Measurements from ENCODE around the gene SCARF1. TPM values are rescaled to one million over a fixed set of nuclear protein-coding genes. Genes with fewer than 3 reads are reported as not detected.

Gene SCARF1
- total RNA-seq, 1 donor from 2014 or later = 0.55 TPM

DNA sequence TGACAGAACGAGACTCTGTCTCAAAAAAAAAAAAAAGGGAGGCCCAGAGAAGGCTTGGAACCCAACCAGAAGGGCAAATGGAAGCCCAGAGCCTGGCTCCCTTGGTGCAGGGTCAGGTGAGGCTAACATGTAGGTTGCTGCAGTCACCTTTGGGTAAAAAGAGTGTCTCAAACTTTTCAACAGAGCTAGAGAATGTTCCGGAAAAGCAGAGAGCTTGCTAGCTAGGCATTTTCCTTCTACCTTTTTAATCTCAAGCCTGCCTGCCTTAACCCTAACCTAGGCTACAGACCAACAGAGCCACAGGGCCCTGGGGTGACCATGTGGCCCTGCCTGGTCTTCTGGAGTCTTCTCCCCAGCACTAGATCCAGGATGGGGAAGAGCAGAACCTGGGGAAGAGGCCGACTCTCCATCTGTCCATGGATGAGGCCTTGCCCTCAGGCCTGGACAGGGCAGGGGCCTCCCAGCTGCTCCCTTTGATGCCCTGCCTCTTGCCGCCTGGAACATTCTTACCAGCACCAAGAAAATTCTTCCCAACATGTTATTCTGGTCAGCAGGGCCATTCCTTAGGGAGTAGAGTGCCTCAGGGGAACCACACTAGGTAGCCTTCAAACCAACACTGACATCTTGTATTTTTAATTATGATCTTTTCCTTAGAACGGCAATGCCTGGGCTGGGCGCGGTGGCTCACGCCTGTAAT, 47.0 kb downstream of the SCARF1 start:
- no peak for DNase-seq (ENCODE audit: low read depth)

DNA sequence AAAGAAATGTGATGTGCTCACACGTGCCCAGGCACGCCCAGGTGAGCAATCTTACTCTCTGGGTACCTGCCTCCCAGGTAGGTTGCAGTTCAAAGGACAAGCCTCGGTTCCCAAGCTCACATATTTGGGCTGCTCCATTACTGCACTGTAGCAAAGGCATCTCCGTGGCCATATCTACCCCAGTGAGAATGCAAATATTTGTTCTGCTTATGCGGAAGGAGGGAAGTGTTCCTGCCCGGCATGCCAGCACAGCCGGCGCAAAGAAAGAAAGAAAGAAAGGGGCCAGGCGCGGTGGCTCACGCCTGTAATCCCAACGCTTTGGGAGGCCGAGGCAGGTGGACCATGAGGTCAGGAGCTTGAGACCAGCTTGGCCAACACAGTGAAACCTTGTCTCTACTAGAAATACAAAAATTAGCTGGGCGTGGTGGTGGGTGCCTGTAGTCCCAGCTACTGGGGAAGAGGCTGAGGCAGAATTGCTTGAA, 47.6 kb downstream of the SCARF1 start:
- no peak for DNase-seq (ENCODE audit: low read depth)

DNA sequence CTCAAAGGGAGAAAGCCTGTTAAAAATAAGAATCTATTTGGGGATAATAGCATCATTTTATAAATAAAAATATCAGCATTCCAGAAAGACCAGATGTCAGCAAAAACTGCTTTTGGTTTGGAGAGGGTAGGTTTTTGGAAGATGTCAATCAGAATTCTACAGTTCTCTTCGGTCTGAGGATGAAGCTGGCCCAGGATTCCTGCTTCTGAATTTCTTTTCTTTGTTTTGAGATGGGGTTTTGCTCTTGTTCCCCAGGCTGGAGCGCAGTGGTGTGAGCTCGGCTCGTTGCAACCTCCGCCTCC, 52.0 kb downstream of the SCARF1 start:
- DNase-seq (ENCODE audit: low read depth) = no peak

DNA sequence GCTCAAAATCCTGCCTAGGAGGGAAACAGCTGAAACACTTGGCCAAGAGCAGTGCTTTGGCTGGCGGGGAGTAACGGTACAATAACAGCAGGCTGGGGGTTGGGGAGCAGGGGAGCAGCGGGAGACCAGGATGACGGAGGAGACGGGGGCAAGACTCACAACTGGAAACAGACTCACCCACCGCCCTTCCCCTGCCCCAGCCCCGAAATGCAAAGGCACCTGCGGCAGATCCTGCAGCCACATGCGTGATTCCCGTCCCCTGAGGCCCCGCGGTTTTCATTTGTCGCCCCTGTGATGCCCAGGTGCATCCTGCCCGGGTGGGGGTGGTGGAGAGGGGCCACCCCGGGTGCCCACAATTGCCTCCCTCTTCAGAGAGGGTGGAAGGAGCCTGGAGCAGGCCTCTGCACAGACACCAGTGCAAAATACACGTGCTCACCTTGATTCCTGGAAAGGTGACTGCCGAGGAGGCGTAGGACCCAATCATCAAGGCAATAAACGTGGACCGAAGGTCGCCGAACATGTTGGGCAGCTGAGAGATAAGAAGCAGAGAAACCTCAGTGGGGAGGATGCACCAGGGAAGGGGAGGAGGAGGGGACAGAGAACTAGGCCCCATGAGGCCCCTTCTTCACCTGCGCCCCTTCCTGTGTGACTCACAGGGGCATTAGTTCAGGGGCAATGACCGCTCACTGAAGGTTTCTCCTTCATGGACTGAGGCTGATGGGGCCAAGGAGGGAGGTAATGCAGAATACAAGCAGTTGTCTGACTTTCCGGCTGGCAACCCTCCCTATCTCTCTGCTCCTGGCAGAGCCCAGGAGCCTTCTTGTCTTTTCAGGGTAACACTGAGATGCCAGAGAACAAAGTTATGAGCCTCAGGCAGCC, 52.5 kb downstream of the SCARF1 start:
- DNase-seq (ENCODE audit: low read depth) = no peak

DNA sequence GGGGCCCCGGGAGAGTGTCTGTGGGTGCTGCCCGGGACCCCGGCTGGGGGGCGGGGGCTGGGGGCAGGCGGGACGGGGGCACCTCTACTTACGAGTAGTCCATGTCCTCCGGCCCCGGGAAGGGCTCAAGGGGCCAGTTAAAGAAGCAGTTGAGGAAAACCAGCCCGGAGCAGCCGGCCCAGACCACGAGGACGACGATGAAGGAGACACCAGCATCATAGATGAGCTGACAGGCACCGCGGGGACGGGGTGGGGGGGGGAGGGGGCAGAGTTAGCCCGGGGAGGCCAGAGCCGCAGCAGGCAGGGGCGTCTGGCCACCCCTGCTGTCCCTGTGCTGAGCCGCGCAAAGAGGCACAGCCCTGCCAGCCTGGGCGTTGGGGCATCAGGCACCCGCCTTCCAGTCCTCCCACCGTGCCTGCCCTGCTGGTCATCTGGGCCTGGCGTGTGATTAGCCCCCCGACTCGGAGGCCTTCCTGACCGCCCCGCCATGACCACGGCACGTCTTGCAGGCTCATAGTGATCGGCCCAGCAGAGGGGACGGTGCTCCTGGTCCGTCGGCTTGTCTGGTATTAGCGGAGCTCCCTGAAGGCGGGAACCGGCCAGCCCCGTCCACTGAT, 54.0 kb downstream of the SCARF1 start:
- DNase-seq (ENCODE audit: low read depth) = no peak

- DNase-seq (ENCODE audit: low read depth) = no peak
These were observed 54.6 kb downstream of the SCARF1 start for GRCh38 chr17:1590747-1591473.

GRCh38 chr17:1590029-1590746, 55.3 kb downstream of the SCARF1 start:
- DNase-seq (ENCODE audit: low read depth) = peak; percentile 85

DNA sequence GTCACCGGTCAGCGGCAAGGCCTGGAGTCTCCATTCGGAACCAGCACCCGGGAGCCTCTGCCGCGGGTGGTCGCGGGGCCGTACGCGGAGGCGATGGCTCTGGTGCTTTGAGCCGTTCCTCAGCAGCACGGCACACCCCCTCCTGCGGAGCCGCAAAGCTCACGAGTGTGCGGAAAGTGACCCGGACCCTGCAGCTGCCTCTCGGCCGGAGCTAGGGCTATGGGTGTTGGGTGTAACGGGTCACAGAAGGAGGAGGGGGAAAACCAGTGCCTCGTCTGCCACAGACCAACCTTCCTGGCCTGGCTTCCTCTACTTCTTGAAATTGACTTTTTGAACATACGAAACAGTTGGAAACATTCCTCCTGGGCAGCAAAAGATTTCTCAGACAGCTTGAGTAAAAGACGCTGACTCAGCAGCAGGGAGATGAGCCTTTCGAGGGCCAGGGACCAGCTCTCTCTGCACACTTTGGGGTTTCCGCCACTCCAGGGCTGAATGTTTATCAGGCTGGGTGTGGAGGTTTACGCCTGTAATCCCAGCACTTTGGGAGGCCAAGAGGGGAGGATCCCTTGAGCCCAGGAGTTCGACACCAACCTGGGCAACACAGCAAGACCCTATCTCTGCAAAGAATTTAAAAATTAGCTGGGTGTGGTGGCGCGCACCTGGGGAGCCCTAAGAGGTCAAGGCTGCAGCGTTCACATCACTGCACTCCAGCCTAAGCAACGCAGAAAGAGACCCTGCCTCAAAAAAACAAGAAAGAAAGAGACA, 56.5 kb downstream of the SCARF1 start:
- no peak for DNase-seq (ENCODE audit: low read depth)

DNA sequence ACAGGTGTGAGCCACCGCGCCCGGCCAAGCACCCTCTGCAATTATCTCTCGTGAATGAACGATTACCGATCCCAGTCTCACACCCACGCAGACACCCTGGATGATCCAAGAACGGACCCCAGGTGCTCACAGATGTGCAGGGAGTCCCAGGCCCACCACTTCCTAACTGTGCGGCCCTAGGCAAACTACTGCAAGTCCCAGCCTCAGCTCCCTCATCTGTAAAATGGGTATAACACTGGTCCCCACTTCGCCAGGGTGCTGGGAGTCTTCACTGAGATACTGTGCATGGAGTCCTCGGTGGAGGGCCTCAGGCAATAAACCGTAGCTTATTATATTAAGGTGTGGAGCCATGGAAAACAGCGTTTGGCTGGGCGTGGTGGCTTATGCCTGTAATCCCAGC, 61.4 kb downstream of the SCARF1 start:
- no peak for DNase-seq (ENCODE audit: low read depth)

Other genes with a start within 250 kb of the SCARF1 start
- 615 and 1,023 TPM in 2 replicates for gene YWHAE, start 245.5 kb downstream of the SCARF1 start, total RNA-seq
- 159 and 234 TPM in 2 replicates for gene CRK, start 189.5 kb downstream of the SCARF1 start, total RNA-seq
- 214 and 355 TPM in 2 replicates for gene MYO1C, start 153.0 kb downstream of the SCARF1 start, total RNA-seq
- gene INPP5K, start 129.1 kb downstream of the SCARF1 start, total RNA-seq = 26.5 and 42.2 TPM in 2 replicates
- 12.2 and 28.3 TPM in 2 replicates for gene PITPNA, start 82.9 kb downstream of the SCARF1 start, total RNA-seq
- gene SLC43A2, start 16.9 kb downstream of the SCARF1 start, total RNA-seq = 8.9 and 33.1 TPM in 2 replicates
- gene RILP, start 4.1 kb upstream of the SCARF1 start, total RNA-seq = 4.9 and 19.8 TPM in 2 replicates
- 55.7 and 166 TPM in 2 replicates for gene PRPF8, start 39.1 kb upstream of the SCARF1 start, total RNA-seq
- 6.6 and 7.5 TPM in 2 replicates for gene TLCD2, start 64.6 kb upstream of the SCARF1 start, total RNA-seq
- gene WDR81, start 79.0 kb upstream of the SCARF1 start, total RNA-seq = 29.2 and 42.6 TPM in 2 replicates
- 0.87 and 9.6 TPM in 2 replicates for gene SERPINF2, start 97.1 kb upstream of the SCARF1 start, total RNA-seq
- gene SERPINF1, start 116.3 kb upstream of the SCARF1 start, total RNA-seq = 0.70 and 4.9 TPM in 2 replicates
- 10.1 and 12.1 TPM in 2 replicates for gene SMYD4, start 184.2 kb upstream of the SCARF1 start, total RNA-seq
- gene RPA1, start 184.3 kb upstream of the SCARF1 start, total RNA-seq = 26.6 and 59.5 TPM in 2 replicates

Measured in renal cortical epithelial cell (primary cell).